ENCODE measurements around the gene SHH.

SHH gene

GRCh38 chr7:155816192-155816508 lies 3.9 kb upstream of the SHH start:
- H3K4me3 ChIP-seq (ENCODE audit: control insufficient read depth, low read depth, low read length): no peak overlapping the region
- DNase-seq (ENCODE audit: low read depth): no peak
- no peak for TF ChIP-seq CTCF (IDR thresholded peaks at IDR 0.05; ENCODE audit: control insufficient read depth, insufficient read depth, low read depth, low read length, missing control alignments)

- no peak for DNase-seq (ENCODE audit: low read depth)
- no peak overlapping the region for H3K4me3 ChIP-seq (ENCODE audit: control insufficient read depth, low read depth, low read length)
- peak; percentile 84 for TF ChIP-seq CTCF (IDR thresholded peaks at IDR 0.05; ENCODE audit: control insufficient read depth, insufficient read depth, low read depth, low read length, missing control alignments)
These were observed 3.3 kb upstream of the SHH start for GRCh38 chr7:155815332-155816191.

GRCh38 chr7:155814316-155815276 lies 2.3 kb upstream of the SHH start:
- TF ChIP-seq CTCF (IDR thresholded peaks at IDR 0.05; ENCODE audit: control insufficient read depth, insufficient read depth, low read depth, low read length, missing control alignments): no peak

GRCh38 chr7:155813546-155814315 lies 1.5 kb upstream of the SHH start:
- no peak for TF ChIP-seq CTCF (IDR thresholded peaks at IDR 0.05; ENCODE audit: control insufficient read depth, insufficient read depth, low read depth, low read length, missing control alignments)
- H3K4me3 ChIP-seq (ENCODE audit: control insufficient read depth, low read depth, low read length): no peak overlapping the region
- DNase-seq (ENCODE audit: low read depth): no peak

More at GRCh38 chr7:155814316-155815276, 2.3 kb upstream of the SHH start:
- no peak for DNase-seq (ENCODE audit: low read depth)
- H3K4me3 ChIP-seq (ENCODE audit: control insufficient read depth, low read depth, low read length): no peak overlapping the region

- TF ChIP-seq CTCF (IDR thresholded peaks at IDR 0.05; ENCODE audit: control insufficient read depth, insufficient read depth, low read depth, low read length, missing control alignments): no peak
- DNase-seq (ENCODE audit: low read depth): no peak
- no peak overlapping the region for H3K4me3 ChIP-seq (ENCODE audit: control insufficient read depth, low read depth, low read length)
These were observed 862 bp upstream of the SHH start for GRCh38 chr7:155813125-155813524.

- no peak for DNase-seq (ENCODE audit: low read depth)
- H3K4me3 ChIP-seq (ENCODE audit: control insufficient read depth, low read depth, low read length): no peak overlapping the region
- no peak for TF ChIP-seq CTCF (IDR thresholded peaks at IDR 0.05; ENCODE audit: control insufficient read depth, insufficient read depth, low read depth, low read length, missing control alignments)
These were observed 736 bp downstream of the SHH start for GRCh38 chr7:155811560-155811894.

All from AG09309 (cell line).